HCT116 (cell line): Measurements from ENCODE around the gene XPO1. TPM values are rescaled to one million over a fixed set of nuclear protein-coding genes. Genes with fewer than 3 reads are reported as not detected.

ENCODE experiments used
- ATAC-seq: fragments of 200-7000 bp; cut with Tn5 transposase; 2 replicates; pipeline ENCODE4 v1.9.1; 2020; ENCODE audit warnings: mild to moderate bottlenecking, moderate library complexity
- BruUV-seq: library from RNA; stranded (reverse); fragments of 400-500 nt; replicated peaks from 2 replicates; lab custom pipeline; 2021; lab: Mats Ljungman, UMichigan
- CTCF ChIA-PET: fragments of 300-600 bp; sonication (Branson Sonifier 250); formaldehyde crosslinking; loops from one replicate; lab custom pipeline; 2021; ENCODE audit warnings: antibody characterized with exemption; lab: Charles Lee
- POLR2A ChIA-PET: fragments of 300-600, 350-600 bp; sonication (Branson Sonifier 250); formaldehyde crosslinking; loops from one replicate; lab custom pipeline; 2021; ENCODE audit warnings: antibody characterized with exemption; lab: Charles Lee
- RAD21 ChIA-PET, 2 experiments: fragments of 300-600 bp; sonication (Branson Sonifier 250); formaldehyde crosslinking; loops; one replicate each; lab custom pipeline; 2023; ENCODE audit warnings: low total read pairs in 2 of 2; ENCODE audit not compliant: uncharacterized antibody in 2 of 2, unreplicated experiment in 2 of 2, low non-redundant PET in 1 of 2; lab: Charles Lee
- DNase-seq: peaks from one replicate; pipeline ENCODE4 v3.0.0-alpha.2; 2010; ENCODE audit warnings: low read depth, low spot score
- H2AFZ ChIP-seq: fragments of 200-600 bp; shearing (Covaris generic), sonication (generic); 2 replicates; pipeline ENCODE4 v1.6.1; 2017; ENCODE audit warnings: low read depth, mixed run types, mixed read lengths, antibody characterized with exemption, low read length; ENCODE audit not compliant: poor library complexity, severe bottlenecking
- H3K27ac ChIP-seq: 2 replicates; pipeline ENCODE4 v1.5.1; 2012; ENCODE audit warnings: low read depth, low read length
- H3K27me3 ChIP-seq: fragments of 200-600 bp; sonication (generic); 2 replicates; pipeline ENCODE4 v1.6.1; 2016; ENCODE audit warnings: mixed run types, low read length, mixed read lengths; ENCODE audit not compliant: insufficient read depth
- H3K36me3 ChIP-seq, 2 experiments: fragments of 200-500 bp in 1 of 2; fragments of 200-600 bp in 1 of 2; sonication (Bioruptor generic) in 1 of 2; sonication (generic) in 1 of 2; 2 replicates each; pipeline versions ENCODE4 v1.5.1 to v1.6.1; 2014 to 2016; ENCODE audit warnings: low read length in 2 of 2, inconsistent platforms in 1 of 2, mixed read lengths in 1 of 2, mixed run types in 1 of 2; ENCODE audit not compliant: insufficient read depth in 2 of 2, control insufficient read depth in 1 of 2
- H3K4me1 ChIP-seq, 2 experiments: fragments of 200-600 bp in 1 of 2; sonication (generic) in 1 of 2; 2 replicates each; pipeline versions ENCODE4 v1.5.1 to v1.6.1; 2012 to 2017; ENCODE audit warnings: low read length in 2 of 2, inconsistent platforms in 1 of 2, mild to moderate bottlenecking in 1 of 2, mixed read lengths in 1 of 2, mixed run types in 1 of 2, moderate library complexity in 1 of 2; ENCODE audit not compliant: insufficient read depth in 2 of 2, control insufficient read depth in 1 of 2
- H3K4me2 ChIP-seq: fragments of 200-600 bp; sonication (generic); 2 replicates; pipeline ENCODE4 v1.6.1; 2017; ENCODE audit warnings: mixed run types, low read length, mixed read lengths
- H3K4me3 ChIP-seq, 2 experiments: fragments of 200-600 bp in 1 of 2; sonication (generic) in 1 of 2; replicated peaks in 1 of 2; 2 replicates each; pipeline ENCODE4 v1.5.1; 2011 to 2016; ENCODE audit warnings: low read length in 2 of 2, control low read depth in 1 of 2, low read depth in 1 of 2, mild to moderate bottlenecking in 1 of 2, mixed read lengths in 1 of 2, mixed run types in 1 of 2
- H3K79me2 ChIP-seq: fragments of 200-600 bp; sonication (generic); 2 replicates; pipeline ENCODE4 v1.6.1; 2017; ENCODE audit warnings: mild to moderate bottlenecking, mixed run types, low read length, moderate library complexity, mixed read lengths; ENCODE audit not compliant: insufficient read depth
- H3K9ac ChIP-seq: fragments of 200-600 bp; sonication (generic); 2 replicates; pipeline ENCODE4 v1.6.1; 2016; ENCODE audit warnings: low read length, mixed read lengths
- H3K9me2 ChIP-seq: fragments of 200-600 bp; sonication (generic), shearing (Covaris generic); 2 replicates; pipeline ENCODE4 v1.6.1; 2017; ENCODE audit warnings: mixed run types, mild to moderate bottlenecking, moderate library complexity; ENCODE audit not compliant: insufficient read depth
- H3K9me3 ChIP-seq, 2 experiments: fragments of 200-500 bp in 1 of 2; fragments of 200-600 bp in 1 of 2; sonication (Bioruptor generic) in 1 of 2; sonication (generic) in 1 of 2; 2 replicates each; pipeline ENCODE4 v1.6.1; 2014 to 2017; ENCODE audit warnings: low read length in 2 of 2, mixed read lengths in 2 of 2, inconsistent platforms in 1 of 2, low read depth in 1 of 2, mild to moderate bottlenecking in 1 of 2, mixed run types in 1 of 2, moderate library complexity in 1 of 2; ENCODE audit not compliant: control insufficient read depth in 1 of 2, insufficient read depth in 1 of 2
- H4K20me1 ChIP-seq: fragments of 200-600 bp; sonication (generic), shearing (Covaris generic); 2 replicates; pipeline ENCODE4 v1.6.1; 2017; ENCODE audit warnings: mixed run types, mild to moderate bottlenecking, moderate library complexity; ENCODE audit not compliant: insufficient read depth
- EGR1 ChIP-seq: IDR thresholded peaks from 2 replicates; pipeline ENCODE4 v1.6.1; 2012; ENCODE audit warnings: low read depth
- ELF1 ChIP-seq: IDR thresholded peaks from 2 replicates; pipeline ENCODE4 v1.6.1; 2012; ENCODE audit warnings: low read depth, borderline replicate concordance
- EZH2 ChIP-seq: fragments of 200-600 bp; sonication (generic); IDR thresholded peaks from 2 replicates; pipeline ENCODE4 v1.6.1; 2017; ENCODE audit warnings: antibody characterized with exemption, mixed run types
- EZH2phosphoT487 ChIP-seq: fragments of 200-600 bp; IDR thresholded peaks from 2 replicates; pipeline ENCODE4 v1.6.1; 2018; ENCODE audit warnings: antibody characterized with exemption, borderline replicate concordance
- FOSL1 ChIP-seq: IDR thresholded peaks from 2 replicates; pipeline ENCODE4 v1.6.1; 2012; ENCODE audit warnings: low read depth
- JUND ChIP-seq: IDR thresholded peaks from 2 replicates; pipeline ENCODE4 v1.6.1; 2012
- POLR2AphosphoS5 ChIP-seq: IDR thresholded peaks from 2 replicates; pipeline ENCODE4 v1.6.1; 2011; ENCODE audit warnings: mild to moderate bottlenecking, low read depth, low read length, moderate library complexity
- REST ChIP-seq: IDR thresholded peaks from 2 replicates; pipeline ENCODE4 v1.6.1; 2012; ENCODE audit warnings: low read depth
- SIN3A ChIP-seq: IDR thresholded peaks from 2 replicates; pipeline ENCODE4 v1.6.1; 2012; ENCODE audit warnings: low read depth
- SP1 ChIP-seq: IDR thresholded peaks from 2 replicates; pipeline ENCODE4 v1.6.1; 2012; ENCODE audit warnings: low read depth
- SRF ChIP-seq: IDR thresholded peaks from 2 replicates; pipeline ENCODE4 v1.6.1; 2012; ENCODE audit warnings: low read depth
- YY1 ChIP-seq: IDR thresholded peaks from 2 replicates; pipeline ENCODE4 v1.6.1; 2011; ENCODE audit warnings: low read length, low read depth, moderate library complexity, mild to moderate bottlenecking; ENCODE audit not compliant: insufficient replicate concordance; ENCODE audit errors: extremely low read depth
- ZFX ChIP-seq: fragments of 450-650 bp; IDR thresholded peaks from 2 replicates; pipeline ENCODE4 v1.6.1; 2017
- intact Hi-C: fragments of 100-400 bp; cut with micrococcal nuclease; formaldehyde crosslinking; loops from 2 replicates; pipeline ENCODE4 v1.10.0; 2022
- total RNA-seq: library from RNA; stranded (reverse); gene quantifications from one replicate; pipeline ENCODE4 v1.2.1, GENCODE V29; 2021; ENCODE audit not compliant: unreplicated experiment
- TF ChIP-seq, protein P1 (sequence below): IDR thresholded peaks from 2 replicates; pipeline ENCODE4 v1.6.1; 2012
- TF ChIP-seq, protein P2 (sequence below): IDR thresholded peaks from 2 replicates; pipeline ENCODE4 v1.6.1; 2011; ENCODE audit warnings: mild to moderate bottlenecking, low read length, moderate library complexity; ENCODE audit not compliant: insufficient replicate concordance; ENCODE audit errors: extremely low read depth
- TF ChIP-seq, protein P3 (sequence below), 3 experiments: fragments of 200-600 bp in 1 of 3; sonication (generic) in 1 of 3; IDR thresholded peaks in 2 of 3; conservative IDR thresholded peaks in 1 of 3; 2 replicates each; pipeline ENCODE4 v1.5.1; 2012 to 2017; ENCODE audit warnings: low read depth in 2 of 3, low read length in 2 of 3, antibody characterized with exemption in 1 of 3, borderline replicate concordance in 1 of 3, control low read depth in 1 of 3, mild to moderate bottlenecking in 1 of 3, mixed read lengths in 1 of 3, mixed run types in 1 of 3, moderate library complexity in 1 of 3; ENCODE audit not compliant: insufficient read depth in 1 of 3

XPO1 gene
- total RNA-seq, 1 experiment from 2014 or later, result 184 TPM

DNA sequence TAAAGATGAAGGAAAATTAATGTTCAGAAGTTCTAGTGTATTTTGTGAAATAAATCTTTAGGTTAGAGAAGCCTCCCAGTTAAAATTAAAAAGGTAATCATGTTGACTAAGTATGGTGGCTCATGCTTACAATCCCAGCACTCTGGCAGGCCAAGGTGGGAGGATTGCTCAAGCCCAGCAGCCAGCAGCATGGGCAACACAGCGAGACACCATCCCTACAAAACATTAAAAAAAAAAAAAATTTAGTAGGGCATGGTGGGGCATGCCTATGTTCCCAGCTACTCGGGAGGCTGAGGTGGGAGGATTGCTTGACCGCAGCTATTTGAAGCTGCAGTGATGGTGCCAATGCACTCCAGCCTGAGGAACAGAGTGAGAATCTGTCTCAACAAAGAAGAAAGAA lies 17.9 kb downstream of the XPO1 start:
- H3K4me1 ChIP-seq, result no peaks in the 10 kb centered on the region
- ChIA-PET POLR2A (no interaction called here), CTCF (no interaction called here)
- ATAC-seq, result no peak
- BruUV-seq, result no TSS peak
- no peak overlapping the region for H3K4me2 ChIP-seq
- no peak for DNase-seq
- H3K9me3 ChIP-seq, result no peaks in the 10 kb centered on the region
- no peak overlapping the region for H2AFZ ChIP-seq
- H3K4me3 ChIP-seq, result no peak overlapping the region
- intact Hi-C loops, result no loop called here
- peaks cover 37% of the 10 kb centered on the region; the same call in 1 of the 2 replicates for H4K20me1 ChIP-seq
- no peak overlapping the region for H3K9ac ChIP-seq
- no peaks in the 10 kb centered on the region for H3K27me3 ChIP-seq
- peaks cover 30 to 48% of the 10 kb centered on the region in 2 experiments for H3K36me3 ChIP-seq
- TF ChIP-seq, protein P1, sequence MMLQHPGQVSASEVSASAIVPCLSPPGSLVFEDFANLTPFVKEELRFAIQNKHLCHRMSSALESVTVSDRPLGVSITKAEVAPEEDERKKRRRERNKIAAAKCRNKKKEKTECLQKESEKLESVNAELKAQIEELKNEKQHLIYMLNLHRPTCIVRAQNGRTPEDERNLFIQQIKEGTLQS, result no peak
- TF ChIP-seq SRF, result no peak
- TF ChIP-seq, protein P2, sequence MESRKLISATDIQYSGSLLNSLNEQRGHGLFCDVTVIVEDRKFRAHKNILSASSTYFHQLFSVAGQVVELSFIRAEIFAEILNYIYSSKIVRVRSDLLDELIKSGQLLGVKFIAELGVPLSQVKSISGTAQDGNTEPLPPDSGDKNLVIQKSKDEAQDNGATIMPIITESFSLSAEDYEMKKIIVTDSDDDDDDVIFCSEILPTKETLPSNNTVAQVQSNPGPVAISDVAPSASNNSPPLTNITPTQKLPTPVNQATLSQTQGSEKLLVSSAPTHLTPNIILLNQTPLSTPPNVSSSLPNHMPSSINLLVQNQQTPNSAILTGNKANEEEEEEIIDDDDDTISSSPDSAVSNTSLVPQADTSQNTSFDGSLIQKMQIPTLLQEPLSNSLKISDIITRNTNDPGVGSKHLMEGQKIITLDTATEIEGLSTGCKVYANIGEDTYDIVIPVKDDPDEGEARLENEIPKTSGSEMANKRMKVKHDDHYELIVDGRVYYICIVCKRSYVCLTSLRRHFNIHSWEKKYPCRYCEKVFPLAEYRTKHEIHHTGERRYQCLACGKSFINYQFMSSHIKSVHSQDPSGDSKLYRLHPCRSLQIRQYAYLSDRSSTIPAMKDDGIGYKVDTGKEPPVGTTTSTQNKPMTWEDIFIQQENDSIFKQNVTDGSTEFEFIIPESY, result no peak
- TF ChIP-seq REST, result no peak
- TF ChIP-seq SIN3A, result no peak
- TF ChIP-seq YY1, result no peak
- TF ChIP-seq ZFX, result no peak
- TF ChIP-seq FOSL1, result no peak
- no peak for TF ChIP-seq SP1
- no peak for TF ChIP-seq EZH2phosphoT487
- TF ChIP-seq EGR1, result no peak
- TF ChIP-seq, protein P3, sequence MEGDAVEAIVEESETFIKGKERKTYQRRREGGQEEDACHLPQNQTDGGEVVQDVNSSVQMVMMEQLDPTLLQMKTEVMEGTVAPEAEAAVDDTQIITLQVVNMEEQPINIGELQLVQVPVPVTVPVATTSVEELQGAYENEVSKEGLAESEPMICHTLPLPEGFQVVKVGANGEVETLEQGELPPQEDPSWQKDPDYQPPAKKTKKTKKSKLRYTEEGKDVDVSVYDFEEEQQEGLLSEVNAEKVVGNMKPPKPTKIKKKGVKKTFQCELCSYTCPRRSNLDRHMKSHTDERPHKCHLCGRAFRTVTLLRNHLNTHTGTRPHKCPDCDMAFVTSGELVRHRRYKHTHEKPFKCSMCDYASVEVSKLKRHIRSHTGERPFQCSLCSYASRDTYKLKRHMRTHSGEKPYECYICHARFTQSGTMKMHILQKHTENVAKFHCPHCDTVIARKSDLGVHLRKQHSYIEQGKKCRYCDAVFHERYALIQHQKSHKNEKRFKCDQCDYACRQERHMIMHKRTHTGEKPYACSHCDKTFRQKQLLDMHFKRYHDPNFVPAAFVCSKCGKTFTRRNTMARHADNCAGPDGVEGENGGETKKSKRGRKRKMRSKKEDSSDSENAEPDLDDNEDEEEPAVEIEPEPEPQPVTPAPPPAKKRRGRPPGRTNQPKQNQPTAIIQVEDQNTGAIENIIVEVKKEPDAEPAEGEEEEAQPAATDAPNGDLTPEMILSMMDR (IDR thresholded peaks at IDR 0.05 in 2 of 3, conservative IDR thresholded peaks at IDR 0.05 in 1 of 3; ENCODE audit: borderline replicate concordance in 1 of 3, insufficient read depth in 1 of 3, low read depth in 2 of 3, low read length in 2 of 3), result no peak
- no peak for TF ChIP-seq ELF1
- TF ChIP-seq EZH2, result no peak
- no peak for TF ChIP-seq POLR2AphosphoS5
- no peak for TF ChIP-seq JUND
- TF ChIP-seq, all 23 proteins: peak for 0
- Histone ChIP-seq H3K79me2 (peaks cover 100% of the 10 kb centered on the region), H3K27ac (no peak overlapping the region), H3K9me2 (no peaks in the 10 kb centered on the region)
- RAD21 ChIA-PET, result no interaction called here
